ENCODE measurements around the gene TMCO6. TPM values are rescaled to one million over a fixed set of nuclear protein-coding genes. Genes with fewer than 3 reads are reported as not detected.

Gene TMCO6
- total and polyA plus RNA-seq, 2 experiments from 2014 or later: 5.6 to 14.4 TPM

DNA sequence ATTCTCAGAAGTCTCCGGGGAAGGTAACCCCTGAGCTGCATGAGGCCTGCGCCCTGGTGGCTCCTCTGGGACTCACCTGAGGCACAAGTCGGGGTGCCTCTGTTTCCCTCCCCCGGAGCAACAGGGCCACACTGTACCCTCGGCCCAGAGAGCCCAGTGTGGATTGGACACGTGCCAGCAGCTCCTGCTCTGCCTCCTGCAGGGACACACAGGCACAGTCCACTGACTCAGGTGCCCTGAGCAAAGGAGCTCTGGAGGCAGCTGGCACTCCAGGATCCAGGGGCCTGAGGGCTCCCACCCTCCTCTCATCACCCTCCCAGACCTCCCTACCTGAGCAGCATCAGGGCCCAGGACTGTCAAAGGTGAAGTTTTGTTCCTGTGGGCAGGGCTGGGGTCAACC is 45.1 kb upstream of the TMCO6 start:
- H3K9me2 ChIP-seq (ENCODE audit: insufficient read depth): no peaks in the 10 kb centered on the region
- H2AFZ ChIP-seq: no peak overlapping the region
- no peaks in the 10 kb centered on the region; the same call in 1 of the 2 replicates for H3K27me3 ChIP-seq (replicated peaks; ENCODE audit: insufficient read depth)
- DNase-seq: no peak
- H3K4me1 ChIP-seq (ENCODE audit: insufficient read depth): peaks cover 21% of the 10 kb centered on the region
- H3K36me3 ChIP-seq (ENCODE audit: low read depth): no peaks in the 10 kb centered on the region
- H3F3A ChIP-seq (ENCODE audit: insufficient read depth): no peaks in the 10 kb centered on the region
- no peaks in the 10 kb centered on the region for H3K9me3 ChIP-seq (ENCODE audit: low read depth)
- H3K27ac ChIP-seq: no peak overlapping the region
- in situ Hi-C loops (cut with MboI): no loop called here
- no peak overlapping the region for H3K4me2 ChIP-seq (ENCODE audit: unreplicated experiment)
- H3K4me3 ChIP-seq: no peak overlapping the region
- H3K9ac ChIP-seq: no peak overlapping the region
- 54 to 76% methylated on average over 6 of the region's 6 CpGs for WGBS, 2 experiments (ENCODE audit: low coverage in 1 of 2, low lambda C conversion rate in 2 of 2, missing lambda C conversion rate in 2 of 2)
- no peaks in the 10 kb centered on the region for H4K20me1 ChIP-seq (ENCODE audit: insufficient read depth)
- no peaks in the 10 kb centered on the region for H3K79me2 ChIP-seq (ENCODE audit: insufficient read depth)
- TF ChIP-seq EZH2phosphoT487 (IDR thresholded peaks at IDR 0.05; ENCODE audit: insufficient read depth, low read depth): no peak
- no peak for TF ChIP-seq EZH2 (IDR thresholded peaks at IDR 0.05; ENCODE audit: insufficient read depth, poor library complexity, severe bottlenecking)

- no peak for DNase-seq
- in situ Hi-C loops (cut with MboI): no loop called here
- H4K20me1 ChIP-seq (ENCODE audit: insufficient read depth): no peaks in the 10 kb centered on the region
Measured at GRCh38 chr5:140595538-140596300, 43.5 kb upstream of the TMCO6 start.

DNA sequence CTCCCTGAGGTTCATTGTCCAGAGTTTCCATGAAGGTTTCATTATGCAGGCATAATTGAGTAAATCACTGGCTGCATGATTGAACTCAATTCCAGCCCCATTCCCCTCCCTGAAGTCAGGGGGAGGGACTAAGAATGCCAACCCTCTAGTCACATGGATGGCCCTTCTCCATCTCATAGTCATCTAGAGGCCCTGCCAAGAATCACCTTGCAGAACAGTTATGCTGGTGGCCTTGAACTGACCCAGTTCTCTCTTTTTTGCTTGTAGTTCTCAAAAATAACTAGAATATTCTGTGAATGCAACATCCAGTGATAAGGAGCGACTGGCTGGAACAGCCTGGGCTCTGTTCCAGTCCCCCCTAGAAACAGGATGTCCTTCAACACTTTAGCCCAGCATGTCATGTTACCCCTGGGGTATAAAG is 42.9 kb upstream of the TMCO6 start:
- in situ Hi-C loops (cut with MboI): no loop called here
- WGBS, 2 experiments (ENCODE audit: low coverage in 1 of 2, low lambda C conversion rate in 2 of 2, missing lambda C conversion rate in 2 of 2): 89 to 100% methylated on average over 1 of the region's 1 CpG

More at GRCh38 chr5:140595538-140596300, 43.5 kb upstream of the TMCO6 start:
- Histone ChIP-seq H3K9ac (no peak overlapping the region), H3K4me3 (no peak overlapping the region), H3K36me3 (ENCODE audit: low read depth) (no peaks in the 10 kb centered on the region), H3K79me2 (ENCODE audit: insufficient read depth) (no peaks in the 10 kb centered on the region), H3K4me1 (ENCODE audit: insufficient read depth) (peaks cover 12% of the 10 kb centered on the region), H2AFZ (no peak overlapping the region), H3K4me2 (ENCODE audit: unreplicated experiment) (no peak overlapping the region), H3K9me2 (ENCODE audit: insufficient read depth) (no peaks in the 10 kb centered on the region), H3K27ac (no peak overlapping the region), H3K9me3 (ENCODE audit: low read depth) (no peaks in the 10 kb centered on the region), H3K27me3 (replicated peaks; ENCODE audit: insufficient read depth) (no peaks in the 10 kb centered on the region; the same call in 1 of the 2 replicates), H3F3A (ENCODE audit: insufficient read depth) (no peaks in the 10 kb centered on the region)
- TF ChIP-seq EZH2phosphoT487 (IDR thresholded peaks at IDR 0.05; ENCODE audit: insufficient read depth, low read depth) (no peak), EZH2 (IDR thresholded peaks at IDR 0.05; ENCODE audit: insufficient read depth, poor library complexity, severe bottlenecking) (no peak)
- 62 to 66% methylated on average over 5 of the region's 5 CpGs for WGBS, 2 experiments (ENCODE audit: low coverage in 1 of 2, low lambda C conversion rate in 2 of 2, missing lambda C conversion rate in 2 of 2)

GRCh38 chr5:140598836-140599235 is 40.4 kb upstream of the TMCO6 start:
- DNase-seq: no peak
- in situ Hi-C loops (cut with MboI): no loop called here
- H2AFZ ChIP-seq: no peak overlapping the region
- no peaks in the 10 kb centered on the region for H3K9me2 ChIP-seq (ENCODE audit: insufficient read depth)
- no peaks in the 10 kb centered on the region for H3K79me2 ChIP-seq (ENCODE audit: insufficient read depth)
- no peak overlapping the region for H3K9ac ChIP-seq
- no peaks in the 10 kb centered on the region for H3K4me1 ChIP-seq (ENCODE audit: insufficient read depth)
- 46 to 49% methylated on average over 2 of the region's 2 CpGs for WGBS, 2 experiments (ENCODE audit: low coverage in 1 of 2, low lambda C conversion rate in 2 of 2, missing lambda C conversion rate in 2 of 2)
- H3K27me3 ChIP-seq (replicated peaks; ENCODE audit: insufficient read depth): no peaks in the 10 kb centered on the region; the same call in 1 of the 2 replicates
- H3F3A ChIP-seq (ENCODE audit: insufficient read depth): peaks cover 7% of the 10 kb centered on the region; the same call in 1 of the 2 replicates
- H3K4me3 ChIP-seq: no peak overlapping the region
- H3K27ac ChIP-seq: no peak overlapping the region
- no peaks in the 10 kb centered on the region for H4K20me1 ChIP-seq (ENCODE audit: insufficient read depth)
- no peaks in the 10 kb centered on the region for H3K9me3 ChIP-seq (ENCODE audit: low read depth)
- H3K36me3 ChIP-seq (ENCODE audit: low read depth): no peaks in the 10 kb centered on the region
- TF ChIP-seq EZH2phosphoT487 (IDR thresholded peaks at IDR 0.05; ENCODE audit: insufficient read depth, low read depth) (no peak), EZH2 (IDR thresholded peaks at IDR 0.05; ENCODE audit: insufficient read depth, poor library complexity, severe bottlenecking) (no peak)
- no peak overlapping the region for H3K4me2 ChIP-seq (ENCODE audit: unreplicated experiment)

More for the DNA sequence above, 42.9 kb upstream of the TMCO6 start:
- H3F3A ChIP-seq (ENCODE audit: insufficient read depth): no peaks in the 10 kb centered on the region
- peaks cover 10% of the 10 kb centered on the region for H3K4me1 ChIP-seq (ENCODE audit: insufficient read depth)
- H3K4me3 ChIP-seq: no peak overlapping the region
- no peak overlapping the region for H3K27ac ChIP-seq
- no peaks in the 10 kb centered on the region for H3K9me2 ChIP-seq (ENCODE audit: insufficient read depth)
- no peak overlapping the region for H2AFZ ChIP-seq
- no peak for TF ChIP-seq EZH2 (IDR thresholded peaks at IDR 0.05; ENCODE audit: insufficient read depth, poor library complexity, severe bottlenecking)
- TF ChIP-seq EZH2phosphoT487 (IDR thresholded peaks at IDR 0.05; ENCODE audit: insufficient read depth, low read depth): no peak
- no peak overlapping the region for H3K9ac ChIP-seq
- H3K36me3 ChIP-seq (ENCODE audit: low read depth): no peaks in the 10 kb centered on the region
- no peaks in the 10 kb centered on the region; the same call in 1 of the 2 replicates for H3K27me3 ChIP-seq (replicated peaks; ENCODE audit: insufficient read depth)
- H4K20me1 ChIP-seq (ENCODE audit: insufficient read depth): no peaks in the 10 kb centered on the region
- H3K79me2 ChIP-seq (ENCODE audit: insufficient read depth): no peaks in the 10 kb centered on the region
- H3K4me2 ChIP-seq (ENCODE audit: unreplicated experiment): no peak overlapping the region
- H3K9me3 ChIP-seq (ENCODE audit: low read depth): no peaks in the 10 kb centered on the region
- no peak for DNase-seq

Measured in GM23248 (cell line).